Measurements from ENCODE around the gene PIP5K1B.

- TF ChIP-seq POLR2AphosphoS5 (IDR thresholded peaks at IDR 0.05; ENCODE audit: insufficient read depth, low read depth, low read length): no peak
- TF ChIP-seq CTCF (IDR thresholded peaks at IDR 0.05; ENCODE audit: extremely low read depth in 1 of 2, insufficient read depth in 1 of 2, low read depth in 1 of 2, low read length in 2 of 2): no peak
- TF ChIP-seq POLR2A (IDR thresholded peaks at IDR 0.05; ENCODE audit: low read depth, low read length): no peak
- no peak for TF ChIP-seq EZH2 (IDR thresholded peaks at IDR 0.05; ENCODE audit: borderline replicate concordance, low read depth, low read length, severe bottlenecking)
These were observed 167.0 kb downstream of the PIP5K1B start for GRCh38 chr9:68872026-68872501.
